Middle frontal gyrus (tissue), 1 donor: ENCODE measurements around the gene LRRC17.
A peak's percentile ranks its signal among the peaks of the same experiment; 100 is the strongest.

ENCODE experiments used
- DNase-seq: peaks from one replicate; pipeline ENCODE4 v3.0.0-alpha.2; 2015; ENCODE audit warnings: low spot score; ENCODE audit errors: extremely low spot score

LRRC17 gene

GRCh38 chr7:102912742-102913141, at the start of gene LRRC17:
Gene LRRC17, plus strand, starts transcription at chr7:102913000. Its CDS starts 20,914 bp downstream, at chr7:102933914.
- DNase-seq = no peak

GRCh38 chr7:102864958-102865357, 47.8 kb upstream of the LRRC17 start:
- no peak for DNase-seq

GRCh38 chr7:102866535-102867215, 46.1 kb upstream of the LRRC17 start:
- DNase-seq = no peak

- DNase-seq = no peak
Observed at GRCh38 chr7:102869195-102869594, 43.6 kb upstream of the LRRC17 start.

- no peak for DNase-seq
Observed at GRCh38 chr7:102872460-102872859, 40.3 kb upstream of the LRRC17 start.

- DNase-seq = no peak
Observed at GRCh38 chr7:102873470-102874165, 39.2 kb upstream of the LRRC17 start.

GRCh38 chr7:102874166-102874829, 38.5 kb upstream of the LRRC17 start:
- DNase-seq = no peak

- no peak for DNase-seq
Observed at GRCh38 chr7:102874966-102875365, 37.8 kb upstream of the LRRC17 start.

- DNase-seq = no peak
Observed at GRCh38 chr7:102875700-102876295, 37.0 kb upstream of the LRRC17 start.

GRCh38 chr7:102883098-102883860, 29.5 kb upstream of the LRRC17 start:
- DNase-seq = no peak

- DNase-seq = no peak
Observed at GRCh38 chr7:102888561-102889233, 24.1 kb upstream of the LRRC17 start.

- DNase-seq = no peak
Observed at GRCh38 chr7:102889851-102890250, 22.9 kb upstream of the LRRC17 start.

- DNase-seq = no peak
Observed at GRCh38 chr7:102890292-102890970, 22.4 kb upstream of the LRRC17 start.

- DNase-seq = no peak
Observed at GRCh38 chr7:102890971-102891692, 21.7 kb upstream of the LRRC17 start.

- DNase-seq = peak; percentile 46
Observed at GRCh38 chr7:102891693-102892261, 21.0 kb upstream of the LRRC17 start.

- no peak for DNase-seq
Observed at GRCh38 chr7:102892631-102893278, 20.0 kb upstream of the LRRC17 start.

GRCh38 chr7:102895602-102896001, 17.2 kb upstream of the LRRC17 start:
- no peak for DNase-seq

GRCh38 chr7:102896585-102896984, 16.2 kb upstream of the LRRC17 start:
- DNase-seq = no peak

- no peak for DNase-seq
Observed at GRCh38 chr7:102897211-102897631, 15.6 kb upstream of the LRRC17 start.
